H9 (cell line): ENCODE results near the gene COP1. TPM values are rescaled to one million over a fixed set of nuclear protein-coding genes. Genes with fewer than 3 reads are reported as not detected.

Experiments
- DNase-seq: peaks from one replicate; pipeline ENCODE4 v3.0.0-alpha.2; 2017
- H2AFZ ChIP-seq: one replicate; pipeline ENCODE4 v1.6.1; 2013; ENCODE audit warnings: mild to moderate bottlenecking, low read length, control low read depth, moderate library complexity
- H2AK5ac ChIP-seq: 2 replicates; pipeline ENCODE4 v1.6.1; 2013; ENCODE audit warnings: low read length, control low read depth, mixed read lengths; ENCODE audit not compliant: insufficient read length
- H2BK120ac ChIP-seq: one replicate; pipeline ENCODE4 v1.6.1; 2013; ENCODE audit warnings: low read depth, mild to moderate bottlenecking, low read length, control low read depth, inconsistent platforms; ENCODE audit not compliant: poor library complexity, severe bottlenecking
- H2BK12ac ChIP-seq: 2 replicates; pipeline ENCODE4 v1.6.1; 2013; ENCODE audit warnings: low read length, control low read depth, mixed read lengths, low read depth; ENCODE audit not compliant: insufficient read length
- H2BK15ac ChIP-seq: 2 replicates; pipeline ENCODE4 v1.6.1; 2013; ENCODE audit warnings: low read depth, low read length, control low read depth
- H2BK20ac ChIP-seq: one replicate; pipeline ENCODE4 v1.6.1; 2013; ENCODE audit warnings: low read depth, mild to moderate bottlenecking, low read length, control low read depth, inconsistent platforms; ENCODE audit not compliant: poor library complexity, severe bottlenecking
- H2BK5ac ChIP-seq: 2 replicates; pipeline ENCODE4 v1.6.1; 2013; ENCODE audit warnings: low read length, control low read depth, mixed read lengths; ENCODE audit not compliant: insufficient read length
- H3K14ac ChIP-seq: 2 replicates; pipeline ENCODE4 v1.6.1; 2013; ENCODE audit warnings: low read length, control low read depth; ENCODE audit not compliant: insufficient read depth
- H3K18ac ChIP-seq: 2 replicates; pipeline ENCODE4 v1.6.1; 2013; ENCODE audit warnings: low read depth, mild to moderate bottlenecking, mixed read lengths, low read length, control low read depth; ENCODE audit not compliant: insufficient read length
- H3K23ac ChIP-seq: 2 replicates; pipeline ENCODE4 v1.6.1; 2013; ENCODE audit warnings: low read length, control low read depth, mixed read lengths, low read depth; ENCODE audit not compliant: insufficient read length
- H3K23me2 ChIP-seq: 2 replicates; pipeline ENCODE4 v1.6.1; 2013; ENCODE audit warnings: low read depth, mild to moderate bottlenecking, mixed read lengths, low read length, control low read depth; ENCODE audit not compliant: insufficient read length, poor library complexity, severe bottlenecking
- H3K27ac ChIP-seq: 2 replicates; pipeline ENCODE4 v1.5.1; 2013; ENCODE audit warnings: low read length, control low read depth, mixed read lengths, low read depth; ENCODE audit not compliant: insufficient read length
- H3K27me3 ChIP-seq: 2 replicates; pipeline ENCODE4 v1.6.1; 2013; ENCODE audit warnings: low read length, control low read depth, inconsistent platforms; ENCODE audit not compliant: insufficient read depth
- H3K4ac ChIP-seq: 2 replicates; pipeline ENCODE4 v1.6.1; 2013; ENCODE audit warnings: low read depth, mild to moderate bottlenecking, control low read depth, inconsistent platforms, low read length, moderate library complexity
- H3K4me1 ChIP-seq: 2 replicates; pipeline ENCODE4 v1.6.1; 2013; ENCODE audit warnings: low read length, control low read depth, inconsistent platforms; ENCODE audit not compliant: insufficient read depth
- H3K4me2 ChIP-seq: 2 replicates; pipeline ENCODE4 v1.6.1; 2013; ENCODE audit warnings: low read length, control low read depth, mixed read lengths; ENCODE audit not compliant: insufficient read length, insufficient read depth
- H3K56ac ChIP-seq: 2 replicates; pipeline ENCODE4 v1.6.1; 2013; ENCODE audit warnings: low read depth, mild to moderate bottlenecking, mixed read lengths, low read length, control low read depth; ENCODE audit not compliant: insufficient read length
- H3K79me1 ChIP-seq: 2 replicates; pipeline ENCODE4 v1.6.1; 2013; ENCODE audit warnings: low read depth, mild to moderate bottlenecking, moderate library complexity, low read length, control low read depth, inconsistent platforms; ENCODE audit not compliant: insufficient read depth, poor library complexity, severe bottlenecking
- H3K79me2 ChIP-seq: 2 replicates; pipeline ENCODE4 v1.6.1; 2013; ENCODE audit warnings: low read length, control low read depth, inconsistent platforms; ENCODE audit not compliant: insufficient read depth
- H3K9ac ChIP-seq: 2 replicates; pipeline ENCODE4 v1.6.1; 2013; ENCODE audit warnings: low read length, control low read depth, mixed read lengths; ENCODE audit not compliant: insufficient read length; ENCODE audit errors: extremely low read depth
- H3K9me3 ChIP-seq: one replicate; pipeline ENCODE4 v1.6.1; 2013; ENCODE audit warnings: low read depth, low read length, inconsistent platforms; ENCODE audit not compliant: control insufficient read depth
- H3T11ph ChIP-seq: one replicate; pipeline ENCODE4 v1.6.1; 2013; ENCODE audit warnings: mild to moderate bottlenecking, low read length, control low read depth, inconsistent platforms
- H4K20me1 ChIP-seq: one replicate; pipeline ENCODE4 v1.6.1; 2013; ENCODE audit not compliant: control insufficient read depth, insufficient read length, insufficient read depth
- H4K5ac ChIP-seq: 2 replicates; pipeline ENCODE4 v1.6.1; 2013; ENCODE audit warnings: low read depth, mild to moderate bottlenecking, mixed read lengths, low read length, control low read depth; ENCODE audit not compliant: insufficient read length
- H4K8ac ChIP-seq: replicated peaks from 2 replicates; pipeline ENCODE4 v1.6.1; 2013; ENCODE audit warnings: low read length, control low read depth, mixed read lengths, low read depth; ENCODE audit not compliant: insufficient read length
- H4K91ac ChIP-seq: 2 replicates; pipeline ENCODE4 v1.6.1; 2013; ENCODE audit warnings: low read depth, mild to moderate bottlenecking, moderate library complexity, mixed read lengths, low read length, control low read depth; ENCODE audit not compliant: insufficient read length
- H3K27ac Mint-ChIP-seq, 3 experiments: 2 replicates in 2 of 3; 3 replicates in 1 of 3; pipeline ENCODE4 v1.8.0; 2020 to 2021; ENCODE audit warnings: mixed read lengths in 3 of 3, mild to moderate bottlenecking in 1 of 3, moderate library complexity in 1 of 3
- H3K27me3 Mint-ChIP-seq: 2 replicates; pipeline ENCODE4 v1.8.0; 2021; ENCODE audit warnings: low read depth, mild to moderate bottlenecking, moderate library complexity, mixed read lengths
- H3K36me3 Mint-ChIP-seq, 3 experiments: 2 replicates in 2 of 3; 3 replicates in 1 of 3; pipeline ENCODE4 v1.8.0; 2020 to 2021; ENCODE audit warnings: low read depth in 3 of 3, mixed read lengths in 3 of 3; ENCODE audit not compliant: insufficient read depth in 1 of 3
- H3K4me1 Mint-ChIP-seq, 2 experiments: 2 replicates each; pipeline ENCODE4 v1.8.0; 2020; ENCODE audit warnings: mixed read lengths in 2 of 2
- H3K4me3 Mint-ChIP-seq, 2 experiments: 2 replicates in 1 of 2; 3 replicates in 1 of 2; pipeline ENCODE4 v1.8.0; 2020 to 2021; ENCODE audit warnings: mild to moderate bottlenecking in 2 of 2, mixed read lengths in 2 of 2, moderate library complexity in 1 of 2
- H3K9me3 Mint-ChIP-seq, 2 experiments: 2 replicates in 1 of 2; 3 replicates in 1 of 2; pipeline ENCODE4 v1.8.0; 2020; ENCODE audit warnings: mild to moderate bottlenecking in 2 of 2, mixed read lengths in 2 of 2, moderate library complexity in 1 of 2
- CTCF ChIP-seq: fragments of 200-600 bp; sonication (generic); conservative IDR thresholded peaks from 3 replicates; pipeline ENCODE4 v1.8.0; 2021; ENCODE audit warnings: antibody characterized with exemption, mild to moderate bottlenecking
- total RNA-seq: library from RNA; stranded (reverse); gene quantifications from 2 replicates; pipeline ENCODE4 v1.2.1, GENCODE V29; 2021

COP1 gene
- total RNA-seq, 1 experiment from 2014 or later: 41.3 TPM

DNA sequence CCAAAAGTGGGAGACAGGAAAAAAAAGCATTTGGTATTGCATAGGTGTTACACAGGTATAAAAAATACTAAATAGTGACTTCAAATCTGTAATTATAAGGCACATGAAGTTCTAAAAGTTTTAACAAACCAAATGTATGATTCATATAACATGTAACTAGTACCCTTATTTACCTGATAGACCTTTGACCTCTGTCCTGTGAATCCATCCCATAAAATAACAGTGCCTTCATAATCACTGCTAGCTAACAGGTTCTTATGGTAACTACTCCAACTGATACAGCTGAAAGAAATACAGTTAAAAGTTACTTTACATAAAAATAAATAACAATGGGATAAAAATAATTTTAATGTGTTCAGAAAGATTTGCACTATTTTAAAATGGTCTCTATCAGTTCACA lies 163.5 kb downstream of the COP1 start:
- Histone ChIP-seq H2AK5ac (no peak overlapping the region), H2BK5ac (no peak overlapping the region), H3K79me2 (no peaks in the 10 kb centered on the region), H4K8ac (no peak overlapping the region), H3T11ph (no peak overlapping the region), H3K14ac (no peak overlapping the region), H3K56ac (no peak overlapping the region), H2BK120ac (no peak overlapping the region), H2BK20ac (no peak overlapping the region), H3K18ac (no peak overlapping the region), H3K4ac (no peak overlapping the region), H2AFZ (no peak overlapping the region), H2BK15ac (no peak overlapping the region), H3K27me3 (no peaks in the 10 kb centered on the region), H3K4me2 (no peak overlapping the region), H4K5ac (no peak overlapping the region), H3K4me1 (no peaks in the 10 kb centered on the region), H4K20me1 (no peaks in the 10 kb centered on the region), H2BK12ac (no peak overlapping the region), H4K91ac (no peak overlapping the region), H3K79me1 (no peaks in the 10 kb centered on the region), H3K9ac (no peak overlapping the region), H3K27ac (no peak overlapping the region), H3K9me3 (no peaks in the 10 kb centered on the region), H3K23ac (no peak overlapping the region), H3K23me2 (no peaks in the 10 kb centered on the region)
- no peak for DNase-seq
- Mint-ChIP-seq H3K27ac (no peak overlapping the region), H3K4me1 (no peaks in the 10 kb centered on the region), H3K27me3 (no peaks in the 10 kb centered on the region), H3K36me3 (peaks cover 5 to 25% (median 17%) of the 10 kb centered on the region in 3 experiments; a peak in 5 of 7 replicates), H3K9me3 (no peaks in the 10 kb centered on the region), H3K4me3 (no peak overlapping the region)
- no peak for TF ChIP-seq CTCF
